ENCODE results near the gene LRRFIP1. TPM values are rescaled to one million over a fixed set of nuclear protein-coding genes. Genes with fewer than 3 reads are reported as not detected.
A peak's percentile ranks its signal among the peaks of the same experiment; 100 is the strongest.

LRRFIP1 gene
- total and polyA plus RNA-seq, 9 donors, result 27.4 to 71.1 (median 56.1) TPM

DNA sequence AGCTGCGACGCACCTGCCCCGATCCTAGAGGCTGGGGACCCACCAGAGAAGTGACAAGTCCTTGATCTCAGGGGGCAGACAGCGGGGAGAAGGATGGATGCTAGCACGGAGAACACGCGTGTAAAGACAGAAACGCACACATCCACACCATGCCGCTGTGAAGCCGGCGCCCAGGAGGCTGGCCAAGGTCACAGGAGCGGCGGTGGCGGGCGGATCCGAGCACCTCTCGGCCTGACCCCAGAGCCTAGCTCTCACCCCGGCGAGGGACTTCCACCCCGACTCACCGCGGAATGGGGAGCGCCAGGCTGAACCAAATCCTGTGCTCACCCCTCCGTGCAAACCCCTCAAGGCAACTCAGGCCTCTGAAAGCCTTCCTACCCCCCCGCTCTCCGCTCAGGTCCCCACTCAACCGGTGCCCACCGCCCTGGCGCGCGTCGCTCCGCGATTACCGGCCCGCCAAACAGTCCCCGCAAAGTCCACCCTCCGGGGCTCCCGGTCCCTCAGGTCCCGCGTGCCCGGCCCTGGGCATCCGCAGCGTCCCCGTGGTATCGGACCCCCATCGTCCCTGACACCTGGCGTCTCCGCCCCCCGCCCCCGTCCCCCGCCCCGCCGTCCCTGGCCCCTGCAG, 460 bp upstream of the LRRFIP1 start:
- no peak for TF ChIP-seq CTCF (IDR thresholded peaks at IDR 0.05)
- TF ChIP-seq EP300 (IDR thresholded peaks at IDR 0.05), result no peak
- no peak for TF ChIP-seq POLR2A (IDR thresholded peaks at IDR 0.05)
- 10 to 30% (median 18%) methylated on average over 30 to 54 of the region's 54 CpGs for WGBS, 3 donors
- Histone ChIP-seq H3K4me1 (ENCODE audit: insufficient read depth) (peaks cover 10% of the 10 kb centered on the region), H3K36me3 (no peaks in the 10 kb centered on the region), H3K9me3 (no peaks in the 10 kb centered on the region), H3K4me3 (peak overlapping the region; percentile 87), H3K27ac (peak overlapping the region; percentile 61 to 77), H3K27me3 (no peaks in the 10 kb centered on the region)
- intact Hi-C loops (cut with DNase I), result no loop called here
- DNase-seq, result peak in 3 of 5 donors; percentile 44 to 56 (median 48)

- no peaks in the 10 kb centered on the region for H3K27me3 ChIP-seq
- no peak overlapping the region for H3K27ac ChIP-seq
- no peak for TF ChIP-seq CTCF (IDR thresholded peaks at IDR 0.05)
- no peak for TF ChIP-seq EP300 (IDR thresholded peaks at IDR 0.05)
- TF ChIP-seq POLR2A (IDR thresholded peaks at IDR 0.05), result no peak
- WGBS, 3 donors, result 67 to 73% (median 73%) methylated on average over 14 of the region's 14 CpGs
- H3K4me1 ChIP-seq (ENCODE audit: insufficient read depth), result peaks cover 16% of the 10 kb centered on the region
- peak overlapping the region; percentile 87 for H3K4me3 ChIP-seq
- intact Hi-C loops (cut with DNase I), result no loop called here
- no peaks in the 10 kb centered on the region for H3K9me3 ChIP-seq
- DNase-seq, result no peak
- no peaks in the 10 kb centered on the region for H3K36me3 ChIP-seq
These were observed 1.1 kb downstream of the LRRFIP1 start for GRCh38 chr2:237628247-237629187.

DNA sequence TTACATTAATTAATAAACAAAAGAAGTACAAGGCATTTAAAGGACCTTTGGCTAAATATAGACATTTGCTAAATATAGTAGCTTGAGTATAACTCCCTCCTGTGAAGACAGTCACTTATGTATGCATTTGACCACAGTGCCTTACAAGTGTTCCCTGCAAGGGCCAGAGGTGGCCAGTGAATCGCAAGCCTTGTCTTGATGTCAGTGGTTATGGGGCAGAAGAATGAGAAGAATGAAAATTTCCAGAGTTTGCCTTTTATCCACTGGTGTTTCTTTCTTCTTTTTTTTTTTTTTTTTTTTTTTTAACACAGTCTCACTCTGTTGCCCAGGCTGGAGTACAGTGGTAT, 1.8 kb downstream of the LRRFIP1 start:
- intact Hi-C loops (cut with DNase I), result no loop called here
- WGBS, 3 donors, result 88 to 96% (median 90%) methylated on average over 1 of the region's 1 CpG
- DNase-seq, result no peak
- no peak for TF ChIP-seq EP300 (IDR thresholded peaks at IDR 0.05)
- no peak for TF ChIP-seq CTCF (IDR thresholded peaks at IDR 0.05)
- TF ChIP-seq POLR2A (IDR thresholded peaks at IDR 0.05), result no peak
- no peaks in the 10 kb centered on the region for H3K36me3 ChIP-seq
- no peak overlapping the region for H3K4me3 ChIP-seq
- H3K9me3 ChIP-seq, result no peaks in the 10 kb centered on the region
- H3K4me1 ChIP-seq (ENCODE audit: insufficient read depth), result peaks cover 18% of the 10 kb centered on the region
- no peaks in the 10 kb centered on the region for H3K27me3 ChIP-seq
- no peak overlapping the region for H3K27ac ChIP-seq

DNA sequence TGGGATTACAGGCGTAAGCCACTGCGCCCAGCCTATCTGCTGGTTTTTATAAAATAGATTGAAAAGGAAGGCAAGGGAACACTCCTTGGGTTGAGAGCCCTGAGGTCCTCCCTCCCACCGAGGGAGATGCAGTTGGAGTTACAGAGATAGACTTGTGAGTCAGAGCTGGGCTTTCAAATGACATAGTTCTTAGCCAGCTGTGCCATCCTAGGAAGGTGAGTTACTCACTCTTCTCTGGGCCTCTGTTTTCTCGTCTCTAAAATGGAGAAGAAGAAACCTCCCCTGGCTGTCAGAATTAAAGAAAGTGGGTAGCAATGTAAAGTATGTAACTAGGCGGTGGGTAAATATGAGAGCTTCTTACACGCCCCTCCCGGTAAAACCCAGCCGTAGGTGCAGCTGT, 2.4 kb downstream of the LRRFIP1 start:
- Histone ChIP-seq H3K9me3 (no peaks in the 10 kb centered on the region), H3K36me3 (no peaks in the 10 kb centered on the region), H3K27me3 (no peaks in the 10 kb centered on the region), H3K4me3 (no peak overlapping the region), H3K27ac (no peak overlapping the region), H3K4me1 (ENCODE audit: insufficient read depth) (peaks cover 18% of the 10 kb centered on the region)
- DNase-seq, result no peak
- intact Hi-C loops (cut with DNase I), result no loop called here
- WGBS, 3 donors, result 74 to 96% (median 76%) methylated on average over 8 of the region's 8 CpGs
- TF ChIP-seq CTCF (IDR thresholded peaks at IDR 0.05) (no peak), EP300 (IDR thresholded peaks at IDR 0.05) (no peak), POLR2A (IDR thresholded peaks at IDR 0.05) (no peak)

All from ovary (tissue), 9 donors.